K562 (cell line): ENCODE measurements around the gene CGB8. TPM values are rescaled to one million over a fixed set of nuclear protein-coding genes. Genes with fewer than 3 reads are reported as not detected.
A peak's percentile ranks its signal among the peaks of the same experiment; 100 is the strongest.

Source experiments
- ATAC-seq: fragments of 200-7000 bp; cut with Tn5 transposase; 3 replicates; pipeline ENCODE4 v1.9.1; 2020; ENCODE audit warnings: moderate library complexity
- BruUV-seq: library from RNA; stranded (reverse); fragments of 400-500 nt; replicated peaks from 2 replicates; lab custom pipeline; 2021; lab: Mats Ljungman, UMichigan
- CTCF ChIA-PET: fragments of 300-600 bp; formaldehyde crosslinking; extraction: SDS; loops from one replicate; lab custom pipeline; 2021; ENCODE audit warnings: low intra/inter-chr PET ratio; lab: Yijun Ruan, JAX
- POLR2A ChIA-PET: fragments of 300-600, 350-650 bp; sonication (Branson Sonifier 250); formaldehyde crosslinking; extraction: SDS; loops from one replicate; lab custom pipeline; 2021; ENCODE audit warnings: antibody characterized with exemption, inconsistent platforms; lab: Yijun Ruan, JAX
- DNase-seq, 4 experiments: peaks; one replicate each; pipeline versions ENCODE4 v3.0.0 to v3.0.0-alpha.2; 2011 to 2018; ENCODE audit warnings: low spot score in 3 of 4, mixed read lengths in 3 of 4; ENCODE audit errors: extremely low read depth in 1 of 4
- FAIRE-seq: peaks from 2 replicates; lab custom pipeline; 2011; peaks lifted over from hg19 to GRCh38; lab: Jason Lieb, UNC
- H2AFZ ChIP-seq: 2 replicates; pipeline ENCODE4 v1.6.0; 2011; ENCODE audit warnings: low read depth, low read length, control low read depth, inconsistent platforms
- H3K27ac ChIP-seq: fragments of 200-600 bp; 3 replicates; pipeline ENCODE4 v1.8.0; 2011; ENCODE audit warnings: low read depth, mild to moderate bottlenecking, control low read depth, inconsistent platforms, low read length, moderate library complexity, mixed read lengths; ENCODE audit errors: extremely low read depth
- H3K27me3 ChIP-seq, 2 experiments: fragments of 300-600 bp in 1 of 2; 2 replicates in 1 of 2; 3 replicates in 1 of 2; pipeline versions ENCODE4 v1.6.0 to v1.8.0; 2011; ENCODE audit warnings: inconsistent platforms in 2 of 2, low read length in 2 of 2, mild to moderate bottlenecking in 1 of 2, mixed read lengths in 1 of 2, moderate library complexity in 1 of 2; ENCODE audit not compliant: control insufficient read depth in 2 of 2, insufficient read depth in 2 of 2
- H3K36me3 ChIP-seq: fragments of 300-600 bp; 3 replicates; pipeline ENCODE4 v1.8.0; 2011; ENCODE audit warnings: mild to moderate bottlenecking, low read length, inconsistent platforms; ENCODE audit not compliant: control insufficient read depth, insufficient read depth
- H3K4me1 ChIP-seq, 2 experiments: fragments of 200-600 bp in 1 of 2; replicated peaks in 1 of 2; 2 replicates in 1 of 2; 3 replicates in 1 of 2; pipeline versions ENCODE4 v1.5.1 to v1.8.0; 2011; ENCODE audit warnings: inconsistent platforms in 2 of 2, low read length in 2 of 2, mild to moderate bottlenecking in 1 of 2, mixed read lengths in 1 of 2, moderate library complexity in 1 of 2; ENCODE audit not compliant: control insufficient read depth in 2 of 2, insufficient read depth in 2 of 2
- H3K4me2 ChIP-seq: 2 replicates; pipeline ENCODE4 v1.6.1; 2011; ENCODE audit warnings: low read length, control low read depth, inconsistent platforms, mixed read lengths; ENCODE audit not compliant: insufficient read depth
- H3K4me3 ChIP-seq: fragments of 200-600 bp; sonication (generic), shearing (Covaris generic); 2 replicates; pipeline ENCODE4 v1.5.1; 2016; ENCODE audit warnings: control low read depth, inconsistent platforms
- H3K79me2 ChIP-seq: fragments of 200-600 bp; 3 replicates; pipeline ENCODE4 v1.8.0; 2011; ENCODE audit warnings: low read length, inconsistent platforms; ENCODE audit not compliant: control insufficient read depth, insufficient read depth
- H3K9ac ChIP-seq, 2 experiments: 2 replicates each; pipeline versions ENCODE4 v1.6.0 to v1.6.1; 2011; ENCODE audit warnings: low read depth in 2 of 2, low read length in 2 of 2, control low read depth in 1 of 2, inconsistent platforms in 1 of 2, mild to moderate bottlenecking in 1 of 2, mixed read lengths in 1 of 2; ENCODE audit not compliant: insufficient read depth in 1 of 2
- H3K9me1 ChIP-seq: one replicate; pipeline ENCODE4 v1.6.0; 2011; ENCODE audit warnings: inconsistent platforms, mild to moderate bottlenecking, low read length, moderate library complexity; ENCODE audit not compliant: control insufficient read depth, insufficient read depth
- H3K9me3 ChIP-seq: replicated peaks from 2 replicates; pipeline ENCODE4 v1.5.1; 2011; ENCODE audit warnings: low read depth, low read length, inconsistent platforms; ENCODE audit not compliant: control insufficient read depth, insufficient read depth
- H4K20me1 ChIP-seq: replicated peaks from 2 replicates; pipeline ENCODE4 v1.6.1; 2011; ENCODE audit warnings: low read length, inconsistent platforms, mixed read lengths; ENCODE audit not compliant: control insufficient read depth, insufficient read depth
- AFF1 ChIP-seq, 2 experiments: fragments of 450-650 bp; IDR thresholded peaks; 2 replicates each; pipeline ENCODE4 v1.6.1; 2018; ENCODE audit warnings: mild to moderate bottlenecking in 2 of 2, low read depth in 1 of 2; ENCODE audit not compliant: partially characterized antibody in 2 of 2
- ARID3B ChIP-seq: fragments of 250-450 bp; sonication (Bioruptor Pico); IDR thresholded peaks from 2 replicates; pipeline ENCODE4 v1.4.0; 2020; ENCODE audit warnings: borderline replicate concordance
- DPF2 ChIP-seq: fragments of 450-650 bp; IDR thresholded peaks from 2 replicates; pipeline ENCODE4 v1.6.1; 2016
- FOXK1 ChIP-seq: sonication (generic); formaldehyde crosslinking; IDR thresholded peaks from 2 replicates; pipeline ENCODE4 v1.8.0; 2022; ENCODE audit warnings: missing genetic modification reagents, mild to moderate bottlenecking, borderline replicate concordance
- HDAC1 ChIP-seq, 2 experiments: fragments of 450-650 bp; IDR thresholded peaks; 2 replicates each; pipeline ENCODE4 v1.6.1; 2016 to 2017; ENCODE audit warnings: inconsistent platforms in 1 of 2, mild to moderate bottlenecking in 1 of 2, moderate library complexity in 1 of 2
- KAT2B ChIP-seq: IDR thresholded peaks from one replicate; pipeline ENCODE4 v1.6.1; 2012; ENCODE audit warnings: low read depth, mild to moderate bottlenecking, control low read depth, inconsistent platforms, low read length, moderate library complexity
- KLF1 ChIP-seq: fragments of 450-650 bp; IDR thresholded peaks from 2 replicates; pipeline ENCODE4 v1.6.1; 2016; ENCODE audit warnings: missing genetic modification characterization, missing compliant biosample characterization
- NFIC ChIP-seq: fragments of 450-650 bp; IDR thresholded peaks from 2 replicates; pipeline ENCODE4 v1.6.1; 2017; ENCODE audit warnings: mild to moderate bottlenecking, inconsistent platforms
- NR0B1 ChIP-seq: fragments of 450-650 bp; IDR thresholded peaks from one replicate; pipeline ENCODE4 v1.6.1; 2018; ENCODE audit warnings: mild to moderate bottlenecking, moderate library complexity; ENCODE audit not compliant: partially characterized antibody
- PRMT5 ChIP-seq: sonication (generic); formaldehyde crosslinking; IDR thresholded peaks from 2 replicates; pipeline ENCODE4 v1.5.0; 2020; ENCODE audit warnings: missing genetic modification reagents
- RBM17 ChIP-seq: fragments of 200-400 bp; formaldehyde crosslinking; IDR thresholded peaks from 2 replicates; pipeline ENCODE4 v1.6.1; 2017; ENCODE audit warnings: low read depth, mild to moderate bottlenecking, low read length, borderline replicate concordance
- SIN3A ChIP-seq, 2 experiments: fragments of 150-350 bp in 1 of 2; IDR thresholded peaks; 2 replicates each; pipeline ENCODE4 v1.6.1; 2011 to 2016; ENCODE audit warnings: borderline replicate concordance in 2 of 2, low read depth in 2 of 2, low read length in 2 of 2, mild to moderate bottlenecking in 2 of 2, moderate library complexity in 2 of 2; ENCODE audit not compliant: control insufficient read depth in 1 of 2
- XRCC4 ChIP-seq: IDR thresholded peaks from one replicate; pipeline ENCODE4 v1.6.1; 2011; ENCODE audit not compliant: insufficient read depth, insufficient read length; ENCODE audit errors: extremely low read depth
- ZNF41 ChIP-seq: fragments of 250-450 bp; sonication (Bioruptor Pico); conservative IDR thresholded peaks from 2 replicates; pipeline ENCODE4 v1.4.0; 2020; ENCODE audit warnings: mild to moderate bottlenecking
- ZNF76 ChIP-seq: fragments of 250-450 bp; sonication (Bioruptor Pico); IDR thresholded peaks from 2 replicates; pipeline ENCODE4 v1.4.0; 2020; ENCODE audit warnings: mild to moderate bottlenecking, moderate library complexity, borderline replicate concordance
- ZNF778 ChIP-seq: fragments of 450-650 bp; formaldehyde crosslinking; IDR thresholded peaks from 2 replicates; pipeline ENCODE4 v1.4.0; 2020; ENCODE audit warnings: mild to moderate bottlenecking, moderate library complexity
- WGBS: fragments of 100-300 bp; shearing (Covaris generic); methylation state at CpG from one replicate; pipeline ENCODE4 v1.1.6; 2016; ENCODE audit warnings: low coverage, mixed read lengths; ENCODE audit not compliant: insufficient coverage; ENCODE audit errors: missing lambda C conversion rate; 5-methylcytosine and 5-hydroxymethylcytosine counted together
- in situ Hi-C: fragments of 300-500 bp; cut with MboI; formaldehyde crosslinking; loops from 4 replicates; pipeline ENCODE4 v1.15.0; 2018; ENCODE audit warnings: inconsistent platforms, mixed read lengths
- intact Hi-C: fragments of 100-400 bp; cut with micrococcal nuclease; formaldehyde crosslinking; loops from 2 replicates; pipeline ENCODE4 v1.14.2; 2022
- polyA plus RNA-seq, 8 experiments: library from polyadenylated mRNA; depleted of rRNA in 4 of 8; stranded (reverse) in 5 of 8; unstranded in 3 of 8; fragments of >200 nt; fragmentation: Nextera tagmentation in 2 of 8; fragmentation: Illumina TruSeq in 1 of 8; extraction: Ambion mirVana in 2 of 8; extraction: Trizol in 1 of 8; gene quantifications; 2 replicates each; pipeline versions ENCODE4 v1.2.1 to v1.2.3, GENCODE V29; 2011 to 2014; ENCODE audit warnings: inconsistent platforms in 1 of 8, missing spikeins in 1 of 8
- total RNA-seq, 7 experiments: library from RNA; depleted of rRNA in 6 of 7; stranded (reverse); fragments of >200 nt in 6 of 7; fragmentation: Illumina TruSeq in 2 of 7; extraction: Trizol in 2 of 7; gene quantifications; 2 replicates each; pipeline versions ENCODE4 v1.2.1 to v1.2.3, GENCODE V29; 2011 to 2021; ENCODE audit warnings: low replicate concordance in 1 of 7

Gene CGB8
- total and polyA plus RNA-seq, 9 of the 15 experiments (the other 6 are each of a cell fraction or from before 2014, with no cell fraction given) = not detected

- peak overlapping the region; percentile 94 for H3K27ac ChIP-seq
- peaks cover 57% of the 10 kb centered on the region for H3K79me2 ChIP-seq
- peaks cover 13 to 38% of the 10 kb centered on the region in 2 experiments; a peak in 4 of 5 replicates for H3K4me1 ChIP-seq
- peak overlapping the region; percentile 89 for H2AFZ ChIP-seq
- H3K36me3 ChIP-seq = peaks cover 40% of the 10 kb centered on the region
- peak overlapping the region; percentile 92 for H3K4me2 ChIP-seq
- no peaks in the 10 kb centered on the region for H3K27me3 ChIP-seq
- ChIA-PET CTCF (no interaction called here), POLR2A (interaction anchor here (0.6 to 2.1 kb wide), 3 partner anchors 10 to 26 kb away, joined by 3 to 9 read pairs (median 6); no protein-coding TSS in a partner anchor)
- ATAC-seq (no peak), FAIRE-seq (no peak), DNase-seq (no peak)
- in situ Hi-C loops (no loop called here), intact Hi-C loops (no loop called here)
- peak overlapping the region; percentile 77 for H3K4me3 ChIP-seq
- H3K9me3 ChIP-seq = no peaks in the 10 kb centered on the region
- 0% methylated on average over 13 of the region's 14 CpGs for WGBS
- peaks cover 26% of the 10 kb centered on the region for H4K20me1 ChIP-seq
- no TSS peak for BruUV-seq
- H3K9me1 ChIP-seq = no peaks in the 10 kb centered on the region
- peak overlapping the region; percentile 94 to 98 for H3K9ac ChIP-seq
- TF ChIP-seq NFIC = no peak
- no peak for TF ChIP-seq AFF1 (IDR thresholded peaks at IDR 0.05; ENCODE audit: low read depth in 1 of 2, partially characterized antibody in 2 of 2)
- no peak for TF ChIP-seq NR0B1
- 0 out of 2 replicates have a peak, but pooled peaks have one; percentile 13 for TF ChIP-seq DPF2
- TF ChIP-seq ZNF76 (CRISPR knock-in tag) = no peak
- TF ChIP-seq KLF1 (tag) = no peak
- no peak for TF ChIP-seq PRMT5
- TF ChIP-seq ZNF41 (CRISPR knock-in tag) = no peak
- TF ChIP-seq XRCC4 = no peak
- TF ChIP-seq HDAC1 (IDR thresholded peaks at IDR 0.05) = no peak
- no peak for TF ChIP-seq FOXK1 (CRISPR knock-in tag)
- no peak for TF ChIP-seq KAT2B
- TF ChIP-seq ZNF778 (CRISPR knock-in tag) = no peak
- TF ChIP-seq SIN3A (IDR thresholded peaks at IDR 0.05; ENCODE audit: borderline replicate concordance in 2 of 2, control insufficient read depth in 1 of 2, low read depth in 2 of 2, low read length in 2 of 2) = 0 out of 4 replicates have a peak, but pooled peaks of 1 of the 2 experiments have one; percentile 8
- no peak for TF ChIP-seq RBM17
- no peak for TF ChIP-seq ARID3B (CRISPR knock-in tag)
Measured at GRCh38 chr19:49085868-49086232, 36.9 kb upstream of the CGB8 start.
